ENCODE measurements around the gene NR0B1.

NR0B1 gene

GRCh38 chrX:30309139-30309571 is at the start of gene NR0B1:
NR0B1 (minus strand) TSS chrX:30309390; CDS start chrX:30309363, 27 bp downstream.
- ATAC-seq (replicated peaks; ENCODE audit: extremely low read depth, poor library complexity, severe bottlenecking), result no peak
- H3K36me3 Mint-ChIP-seq (ENCODE audit: insufficient read depth), result no peaks in the 10 kb centered on the region
- no peaks in the 10 kb centered on the region for H3K27me3 Mint-ChIP-seq
- H3K9me3 Mint-ChIP-seq, result no peaks in the 10 kb centered on the region
- no peak within 1 kb of the TSS for H3K4me3 Mint-ChIP-seq
- no peaks in the 10 kb centered on the region for H3K4me1 Mint-ChIP-seq
- DNase-seq (ENCODE audit: low spot score in 2 of 2), result no peak
- no peak within 1 kb of the TSS for H3K27ac Mint-ChIP-seq (ENCODE audit: low read depth)

- Mint-ChIP-seq H3K27me3 (no peaks in the 10 kb centered on the region), H3K27ac (ENCODE audit: low read depth) (no peak overlapping the region), H3K4me1 (no peaks in the 10 kb centered on the region), H3K4me3 (no peak overlapping the region), H3K36me3 (ENCODE audit: insufficient read depth) (no peaks in the 10 kb centered on the region), H3K9me3 (peaks cover 6% of the 10 kb centered on the region)
- ATAC-seq (replicated peaks; ENCODE audit: extremely low read depth, poor library complexity, severe bottlenecking) (no peak), DNase-seq (ENCODE audit: low spot score in 2 of 2) (no peak)
Measured at GRCh38 chrX:30349946-30350345, 40.8 kb upstream of the NR0B1 start.

GRCh38 chrX:30343206-30343605 is 34.0 kb upstream of the NR0B1 start:
- Mint-ChIP-seq H3K4me3 (no peak overlapping the region), H3K27ac (ENCODE audit: low read depth) (no peak overlapping the region), H3K4me1 (no peaks in the 10 kb centered on the region), H3K27me3 (no peaks in the 10 kb centered on the region), H3K36me3 (ENCODE audit: insufficient read depth) (no peaks in the 10 kb centered on the region), H3K9me3 (peaks cover 6% of the 10 kb centered on the region)
- DNase-seq (ENCODE audit: low spot score in 2 of 2) (no peak), ATAC-seq (replicated peaks; ENCODE audit: extremely low read depth, poor library complexity, severe bottlenecking) (no peak)

GRCh38 chrX:30340753-30341152 is 31.6 kb upstream of the NR0B1 start:
- Mint-ChIP-seq H3K36me3 (ENCODE audit: insufficient read depth) (no peaks in the 10 kb centered on the region), H3K4me3 (no peak overlapping the region), H3K27ac (ENCODE audit: low read depth) (no peak overlapping the region), H3K4me1 (no peaks in the 10 kb centered on the region), H3K9me3 (no peaks in the 10 kb centered on the region), H3K27me3 (no peaks in the 10 kb centered on the region)
- no peak for DNase-seq (ENCODE audit: low spot score in 2 of 2)
- ATAC-seq (replicated peaks; ENCODE audit: extremely low read depth, poor library complexity, severe bottlenecking), result no peak

GRCh38 chrX:30327762-30328161 is 18.6 kb upstream of the NR0B1 start:
- H3K9me3 Mint-ChIP-seq, result peaks cover 7% of the 10 kb centered on the region
- no peaks in the 10 kb centered on the region for H3K27me3 Mint-ChIP-seq
- no peaks in the 10 kb centered on the region for H3K4me1 Mint-ChIP-seq
- DNase-seq (ENCODE audit: low spot score in 2 of 2) (no peak), ATAC-seq (replicated peaks; ENCODE audit: extremely low read depth, poor library complexity, severe bottlenecking) (no peak)
- H3K36me3 Mint-ChIP-seq (ENCODE audit: insufficient read depth), result no peaks in the 10 kb centered on the region
- no peak overlapping the region for H3K27ac Mint-ChIP-seq (ENCODE audit: low read depth)
- no peak overlapping the region for H3K4me3 Mint-ChIP-seq

- Mint-ChIP-seq H3K4me3 (no peak overlapping the region), H3K9me3 (no peaks in the 10 kb centered on the region), H3K27ac (ENCODE audit: low read depth) (no peak overlapping the region), H3K4me1 (no peaks in the 10 kb centered on the region), H3K27me3 (no peaks in the 10 kb centered on the region), H3K36me3 (ENCODE audit: insufficient read depth) (no peaks in the 10 kb centered on the region)
- DNase-seq (ENCODE audit: low spot score in 2 of 2) (no peak), ATAC-seq (replicated peaks; ENCODE audit: extremely low read depth, poor library complexity, severe bottlenecking) (no peak)
Measured at GRCh38 chrX:30317308-30317707, 8.1 kb upstream of the NR0B1 start.

- Mint-ChIP-seq H3K36me3 (ENCODE audit: insufficient read depth) (no peaks in the 10 kb centered on the region), H3K4me3 (no peak overlapping the region), H3K9me3 (no peaks in the 10 kb centered on the region), H3K4me1 (no peaks in the 10 kb centered on the region), H3K27ac (ENCODE audit: low read depth) (no peak overlapping the region), H3K27me3 (no peaks in the 10 kb centered on the region)
- DNase-seq (ENCODE audit: low spot score in 2 of 2), result no peak
- ATAC-seq (replicated peaks; ENCODE audit: extremely low read depth, poor library complexity, severe bottlenecking), result no peak
Measured at GRCh38 chrX:30313322-30313721, 4.1 kb upstream of the NR0B1 start.

- DNase-seq (ENCODE audit: low spot score in 2 of 2), result no peak
- Mint-ChIP-seq H3K27me3 (no peaks in the 10 kb centered on the region), H3K9me3 (no peaks in the 10 kb centered on the region), H3K27ac (ENCODE audit: low read depth) (no peak overlapping the region), H3K4me1 (no peaks in the 10 kb centered on the region), H3K36me3 (ENCODE audit: insufficient read depth) (no peaks in the 10 kb centered on the region), H3K4me3 (no peak overlapping the region)
- no peak for ATAC-seq (replicated peaks; ENCODE audit: extremely low read depth, poor library complexity, severe bottlenecking)
Measured at GRCh38 chrX:30312858-30313257, 3.7 kb upstream of the NR0B1 start.

- no peak overlapping the region for H3K27ac Mint-ChIP-seq (ENCODE audit: low read depth)
- no peaks in the 10 kb centered on the region for H3K36me3 Mint-ChIP-seq (ENCODE audit: insufficient read depth)
- no peak overlapping the region for H3K4me3 Mint-ChIP-seq
- no peak for DNase-seq (ENCODE audit: low spot score in 2 of 2)
- ATAC-seq (replicated peaks; ENCODE audit: extremely low read depth, poor library complexity, severe bottlenecking), result no peak
- H3K9me3 Mint-ChIP-seq, result no peaks in the 10 kb centered on the region
- H3K4me1 Mint-ChIP-seq, result no peaks in the 10 kb centered on the region
- H3K27me3 Mint-ChIP-seq, result no peaks in the 10 kb centered on the region
Measured at GRCh38 chrX:30310429-30311206, 1.4 kb upstream of the NR0B1 start.

- Mint-ChIP-seq H3K36me3 (ENCODE audit: insufficient read depth) (no peaks in the 10 kb centered on the region), H3K4me1 (no peaks in the 10 kb centered on the region), H3K4me3 (no peak overlapping the region), H3K9me3 (no peaks in the 10 kb centered on the region), H3K27ac (ENCODE audit: low read depth) (no peak overlapping the region), H3K27me3 (no peaks in the 10 kb centered on the region)
- no peak for DNase-seq (ENCODE audit: low spot score in 2 of 2)
- no peak for ATAC-seq (replicated peaks; ENCODE audit: extremely low read depth, poor library complexity, severe bottlenecking)
Measured at GRCh38 chrX:30308263-30309138, 689 bp downstream of the NR0B1 start.

GRCh38 chrX:30307466-30307865 is 1.7 kb downstream of the NR0B1 start:
- ATAC-seq (replicated peaks; ENCODE audit: extremely low read depth, poor library complexity, severe bottlenecking) (no peak), DNase-seq (ENCODE audit: low spot score in 2 of 2) (no peak)
- Mint-ChIP-seq H3K27ac (ENCODE audit: low read depth) (no peak overlapping the region), H3K4me1 (no peaks in the 10 kb centered on the region), H3K36me3 (ENCODE audit: insufficient read depth) (no peaks in the 10 kb centered on the region), H3K27me3 (no peaks in the 10 kb centered on the region), H3K4me3 (no peak overlapping the region), H3K9me3 (no peaks in the 10 kb centered on the region)

- Mint-ChIP-seq H3K4me1 (no peaks in the 10 kb centered on the region), H3K36me3 (ENCODE audit: insufficient read depth) (no peaks in the 10 kb centered on the region), H3K4me3 (no peak overlapping the region), H3K9me3 (peaks cover 11% of the 10 kb centered on the region), H3K27ac (ENCODE audit: low read depth) (no peak overlapping the region), H3K27me3 (no peaks in the 10 kb centered on the region)
- no peak for DNase-seq (ENCODE audit: low spot score in 2 of 2)
- ATAC-seq (replicated peaks; ENCODE audit: extremely low read depth, poor library complexity, severe bottlenecking), result no peak
Measured at GRCh38 chrX:30304866-30305265, 4.3 kb downstream of the NR0B1 start.

- Mint-ChIP-seq H3K27ac (ENCODE audit: low read depth) (no peak overlapping the region), H3K36me3 (ENCODE audit: insufficient read depth) (no peaks in the 10 kb centered on the region), H3K4me3 (no peak overlapping the region), H3K27me3 (no peaks in the 10 kb centered on the region), H3K4me1 (no peaks in the 10 kb centered on the region), H3K9me3 (peaks cover 11% of the 10 kb centered on the region)
- ATAC-seq (replicated peaks; ENCODE audit: extremely low read depth, poor library complexity, severe bottlenecking) (no peak), DNase-seq (ENCODE audit: low spot score in 2 of 2) (no peak)
Measured at GRCh38 chrX:30302956-30303355, 6.2 kb downstream of the NR0B1 start.
